Stomach smooth muscle (tissue), 2 donors: ENCODE data around the gene GP5.

Source experiments
- H3K27ac ChIP-seq: one replicate; pipeline ENCODE4 v1.7.0; 2013; ENCODE audit warnings: mild to moderate bottlenecking, low read length, inconsistent platforms
- H3K27me3 ChIP-seq, 2 donors: one replicate each; pipeline ENCODE4 v1.7.0; 2013; ENCODE audit warnings: low read length in 2 of 2; ENCODE audit not compliant: insufficient read depth in 2 of 2, control insufficient read depth in 1 of 2
- H3K36me3 ChIP-seq, 2 donors: one replicate each; pipeline ENCODE4 v1.7.0; 2013; ENCODE audit warnings: low read length in 2 of 2; ENCODE audit not compliant: control insufficient read depth in 2 of 2, insufficient read depth in 2 of 2
- H3K4me1 ChIP-seq: one replicate; pipeline ENCODE4 v1.7.0; 2013; ENCODE audit warnings: low read length; ENCODE audit not compliant: control insufficient read depth, insufficient read depth
- H3K4me3 ChIP-seq, 2 donors: one replicate each; pipeline ENCODE4 v1.7.0; 2013; ENCODE audit warnings: low read length in 2 of 2
- H3K9ac ChIP-seq, 2 donors: one replicate each; pipeline ENCODE4 v1.7.0; 2013; ENCODE audit warnings: low read length in 2 of 2, mild to moderate bottlenecking in 1 of 2
- H3K9me3 ChIP-seq, 2 donors: one replicate each; pipeline ENCODE4 v1.7.0; 2013; ENCODE audit warnings: low read length in 2 of 2; ENCODE audit not compliant: control insufficient read depth in 2 of 2
- donor health status: healthy.
- donor health status: Pancreatic carcinoma.

GP5 gene

GRCh38 chr3:194397757-194398312, 1.2 kb downstream of the GP5 start:
- H3K4me3 ChIP-seq, result peak overlapping the region; percentile 3 to 59
- H3K4me1 ChIP-seq, result peaks cover 13% of the 10 kb centered on the region
- H3K27ac ChIP-seq, result no peak overlapping the region
- no peaks in the 10 kb centered on the region for H3K9me3 ChIP-seq
- no peak overlapping the region for H3K9ac ChIP-seq
- no peaks in the 10 kb centered on the region for H3K36me3 ChIP-seq
- H3K27me3 ChIP-seq, result peaks cover 22 to 23% of the 10 kb centered on the region in 2 donors

GRCh38 chr3:194396859-194397756, 2.0 kb downstream of the GP5 start:
- Histone ChIP-seq H3K27me3 (peaks cover 22 to 23% of the 10 kb centered on the region in 2 donors), H3K27ac (no peak overlapping the region), H3K4me3 (peak overlapping the region; percentile 12 to 59), H3K9me3 (no peaks in the 10 kb centered on the region), H3K9ac (peak overlapping the region in 1 of 2 donors; percentile 64), H3K36me3 (no peaks in the 10 kb centered on the region), H3K4me1 (peaks cover 13% of the 10 kb centered on the region)

DNA sequence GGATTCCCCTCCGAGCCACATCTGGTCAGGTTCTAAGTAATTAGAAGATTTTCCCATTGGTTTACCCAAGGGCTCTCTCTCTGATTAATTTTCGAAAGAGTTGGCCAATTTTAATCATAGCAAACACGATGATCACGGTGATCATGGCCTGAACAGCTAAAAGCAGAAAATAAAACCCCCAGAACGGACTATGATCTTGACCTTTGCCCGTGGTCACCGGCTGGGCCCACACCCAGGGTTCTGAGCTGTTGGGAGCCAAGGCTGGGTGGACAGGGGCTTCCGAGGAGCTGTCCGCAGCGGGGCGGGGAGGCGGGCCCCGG, 2.6 kb downstream of the GP5 start:
- Histone ChIP-seq H3K4me3 (peak overlapping the region; percentile 59 to 60), H3K9me3 (no peaks in the 10 kb centered on the region), H3K27ac (no peak overlapping the region), H3K9ac (peak overlapping the region in 1 of 2 donors; percentile 64), H3K4me1 (peaks cover 13% of the 10 kb centered on the region), H3K36me3 (no peaks in the 10 kb centered on the region), H3K27me3 (peaks cover 21 to 23% of the 10 kb centered on the region in 2 donors)

GRCh38 chr3:194395778-194396538, 3.1 kb downstream of the GP5 start:
- Histone ChIP-seq H3K27me3 (peaks cover 20 to 23% of the 10 kb centered on the region in 2 donors), H3K36me3 (no peaks in the 10 kb centered on the region), H3K4me1 (peaks cover 13% of the 10 kb centered on the region), H3K9me3 (peaks cover 0 to 1% of the 10 kb centered on the region in 2 donors), H3K27ac (no peak overlapping the region), H3K4me3 (peak overlapping the region; percentile 59 to 60), H3K9ac (peak overlapping the region in 1 of 2 donors; percentile 64)

GRCh38 chr3:194395212-194395611, 3.9 kb downstream of the GP5 start:
- no peak overlapping the region for H3K27ac ChIP-seq
- no peak overlapping the region for H3K4me3 ChIP-seq
- no peak overlapping the region for H3K9ac ChIP-seq
- H3K27me3 ChIP-seq, result peaks cover 20 to 23% of the 10 kb centered on the region in 2 donors
- peaks cover 13% of the 10 kb centered on the region for H3K4me1 ChIP-seq
- H3K9me3 ChIP-seq, result peaks cover 3 to 4% of the 10 kb centered on the region in 2 donors
- no peaks in the 10 kb centered on the region for H3K36me3 ChIP-seq

DNA sequence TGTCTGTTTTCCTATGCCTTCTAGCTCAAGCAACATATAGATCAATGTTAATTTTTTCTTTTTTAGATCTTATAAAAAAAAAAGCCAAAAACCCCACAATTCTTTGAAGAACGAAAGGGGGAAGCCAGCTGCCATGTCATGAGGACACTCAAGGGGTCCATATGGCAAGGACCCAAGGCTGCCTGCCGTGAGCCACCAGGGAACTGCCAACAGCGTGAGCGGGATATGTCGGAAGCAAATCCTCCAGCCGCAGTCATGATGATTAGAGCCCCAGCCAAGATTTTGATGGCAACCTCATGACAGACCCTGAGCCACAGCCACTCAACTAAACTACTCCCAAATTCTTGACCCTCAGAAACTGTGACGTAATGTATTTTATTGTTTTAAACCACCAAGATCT, 6.5 kb downstream of the GP5 start:
- Histone ChIP-seq H3K36me3 (no peaks in the 10 kb centered on the region), H3K27ac (no peak overlapping the region), H3K9ac (no peak overlapping the region), H3K4me1 (peaks cover 11% of the 10 kb centered on the region), H3K4me3 (no peak overlapping the region), H3K27me3 (peaks cover 8 to 10% of the 10 kb centered on the region in 2 donors), H3K9me3 (peaks cover 3 to 4% of the 10 kb centered on the region in 2 donors)

GRCh38 chr3:194390835-194391234, 8.2 kb downstream of the GP5 start:
- no peak overlapping the region for H3K9ac ChIP-seq
- no peak overlapping the region for H3K27ac ChIP-seq
- H3K4me3 ChIP-seq, result no peak overlapping the region
- H3K27me3 ChIP-seq, result peaks cover 0 to 9% of the 10 kb centered on the region in 2 donors
- peaks cover 3 to 4% of the 10 kb centered on the region in 2 donors for H3K9me3 ChIP-seq
- no peaks in the 10 kb centered on the region for H3K36me3 ChIP-seq
- no peaks in the 10 kb centered on the region for H3K4me1 ChIP-seq

- Histone ChIP-seq H3K27ac (no peak overlapping the region), H3K36me3 (no peaks in the 10 kb centered on the region), H3K4me1 (no peaks in the 10 kb centered on the region), H3K9ac (no peak overlapping the region), H3K9me3 (peaks cover 3 to 4% of the 10 kb centered on the region in 2 donors), H3K4me3 (no peak overlapping the region), H3K27me3 (peaks cover 0 to 5% of the 10 kb centered on the region in 2 donors)
These were observed 9.8 kb downstream of the GP5 start for GRCh38 chr3:194389269-194389668.

- Histone ChIP-seq H3K9ac (no peak overlapping the region), H3K36me3 (no peaks in the 10 kb centered on the region), H3K4me3 (no peak overlapping the region), H3K27me3 (peaks cover 0 to 5% of the 10 kb centered on the region in 2 donors), H3K9me3 (peaks cover 3 to 4% of the 10 kb centered on the region in 2 donors), H3K4me1 (no peaks in the 10 kb centered on the region), H3K27ac (no peak overlapping the region)
These were observed 11.1 kb downstream of the GP5 start for GRCh38 chr3:194387926-194388418.

DNA sequence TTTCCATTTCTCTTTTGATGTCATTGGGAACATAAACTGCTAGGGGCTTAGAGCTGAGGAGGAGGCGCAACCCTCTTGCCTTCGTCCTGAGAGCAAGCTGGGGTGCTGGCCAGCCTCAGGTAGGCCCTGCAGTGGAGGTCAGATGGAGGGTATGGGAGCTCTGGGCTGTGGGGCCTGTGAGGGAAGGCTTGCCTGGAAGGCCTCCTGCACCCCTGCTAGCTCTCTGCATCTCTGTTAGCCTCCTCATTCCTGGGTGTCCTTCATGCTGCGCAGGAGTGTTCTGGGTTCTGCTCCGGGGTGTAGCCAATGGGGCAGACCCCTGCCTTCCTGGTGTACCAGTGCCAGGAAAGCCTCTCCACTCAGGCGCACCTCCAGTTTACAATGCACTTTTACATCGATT, 11.8 kb downstream of the GP5 start:
- peaks cover 0 to 5% of the 10 kb centered on the region in 2 donors for H3K27me3 ChIP-seq
- no peak overlapping the region for H3K9ac ChIP-seq
- H3K36me3 ChIP-seq, result no peaks in the 10 kb centered on the region
- no peak overlapping the region for H3K27ac ChIP-seq
- H3K9me3 ChIP-seq, result peaks cover 3 to 4% of the 10 kb centered on the region in 2 donors
- H3K4me3 ChIP-seq, result no peak overlapping the region
- no peaks in the 10 kb centered on the region for H3K4me1 ChIP-seq
